Fibroblast of villous mesenchyme (primary cell): ENCODE measurements around the gene RYR2. TPM values are rescaled to one million over a fixed set of nuclear protein-coding genes. Genes with fewer than 3 reads are reported as not detected.

Experiments used
- DNase-seq: peaks from one replicate; pipeline ENCODE4 v3.0.0-alpha.2; 2010; ENCODE audit warnings: low read depth
- H3K4me3 ChIP-seq: 2 replicates; pipeline ENCODE4 v1.5.1; 2011; ENCODE audit warnings: low read depth, mild to moderate bottlenecking, low read length
- total RNA-seq: library from RNA; depleted of rRNA; stranded (reverse); fragments of >200 nt; gene quantifications from 2 replicates; pipeline ENCODE4 v1.2.3, GENCODE V29; 2012
- TF ChIP-seq, protein P1 (sequence below): IDR thresholded peaks from 2 replicates; pipeline ENCODE4 v1.5.1; 2012; ENCODE audit warnings: low read depth, mild to moderate bottlenecking, low read length; ENCODE audit not compliant: insufficient read depth

RYR2 gene
- total RNA-seq, 1 donor: not detected

DNA sequence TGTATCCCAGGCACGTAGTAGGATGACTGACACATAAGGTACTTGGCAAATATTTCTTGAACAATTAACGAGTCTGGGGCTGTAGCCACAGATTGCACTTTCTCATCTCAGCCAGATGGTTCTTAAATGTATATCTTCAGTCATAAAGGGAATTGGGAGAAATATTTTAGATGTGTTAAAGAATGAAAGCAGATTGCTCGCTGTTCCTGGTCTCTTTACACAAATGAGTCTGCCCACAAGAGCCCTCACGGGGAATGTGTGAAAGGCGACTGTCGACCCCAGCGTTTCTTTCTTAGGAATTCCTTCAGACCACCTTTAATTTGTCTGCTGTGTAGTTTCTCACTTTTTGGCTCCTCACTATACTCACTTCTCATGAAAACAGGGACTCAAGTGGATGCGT lies 38.5 kb upstream of the RYR2 start:
- H3K4me3 ChIP-seq: no peak overlapping the region
- no peak for DNase-seq
- TF ChIP-seq, protein P1, sequence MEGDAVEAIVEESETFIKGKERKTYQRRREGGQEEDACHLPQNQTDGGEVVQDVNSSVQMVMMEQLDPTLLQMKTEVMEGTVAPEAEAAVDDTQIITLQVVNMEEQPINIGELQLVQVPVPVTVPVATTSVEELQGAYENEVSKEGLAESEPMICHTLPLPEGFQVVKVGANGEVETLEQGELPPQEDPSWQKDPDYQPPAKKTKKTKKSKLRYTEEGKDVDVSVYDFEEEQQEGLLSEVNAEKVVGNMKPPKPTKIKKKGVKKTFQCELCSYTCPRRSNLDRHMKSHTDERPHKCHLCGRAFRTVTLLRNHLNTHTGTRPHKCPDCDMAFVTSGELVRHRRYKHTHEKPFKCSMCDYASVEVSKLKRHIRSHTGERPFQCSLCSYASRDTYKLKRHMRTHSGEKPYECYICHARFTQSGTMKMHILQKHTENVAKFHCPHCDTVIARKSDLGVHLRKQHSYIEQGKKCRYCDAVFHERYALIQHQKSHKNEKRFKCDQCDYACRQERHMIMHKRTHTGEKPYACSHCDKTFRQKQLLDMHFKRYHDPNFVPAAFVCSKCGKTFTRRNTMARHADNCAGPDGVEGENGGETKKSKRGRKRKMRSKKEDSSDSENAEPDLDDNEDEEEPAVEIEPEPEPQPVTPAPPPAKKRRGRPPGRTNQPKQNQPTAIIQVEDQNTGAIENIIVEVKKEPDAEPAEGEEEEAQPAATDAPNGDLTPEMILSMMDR: no peak

DNA sequence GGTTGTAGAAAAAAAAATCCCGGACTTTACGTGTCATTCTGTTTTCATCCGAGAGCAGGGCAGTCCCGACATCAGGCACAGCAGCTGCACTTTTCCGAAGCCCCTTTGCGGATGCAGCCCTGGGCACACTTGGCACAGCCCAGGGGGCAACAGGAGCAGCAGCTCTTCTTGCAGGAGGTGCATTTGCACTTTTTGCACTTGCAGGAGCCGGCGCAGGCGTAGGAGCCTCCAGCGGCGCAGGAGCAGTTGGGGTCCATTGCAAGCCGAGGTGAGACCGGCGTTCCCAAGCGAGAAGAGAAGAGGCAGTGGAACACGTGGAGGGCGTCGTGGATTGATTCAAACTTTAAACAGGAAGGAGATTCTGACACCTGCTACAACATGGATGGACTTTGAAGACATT lies 37.9 kb upstream of the RYR2 start, which contains the start of gene MT1HL1:
Gene MT1HL1 (minus strand): TSS at position 326 of the 400 bp plus-strand sequence. CDS start 69 bp downstream, at position 257.
- DNase-seq: no peak
- no peak within 1 kb of the TSS for H3K4me3 ChIP-seq
- TF ChIP-seq, protein P1: no peak

DNA sequence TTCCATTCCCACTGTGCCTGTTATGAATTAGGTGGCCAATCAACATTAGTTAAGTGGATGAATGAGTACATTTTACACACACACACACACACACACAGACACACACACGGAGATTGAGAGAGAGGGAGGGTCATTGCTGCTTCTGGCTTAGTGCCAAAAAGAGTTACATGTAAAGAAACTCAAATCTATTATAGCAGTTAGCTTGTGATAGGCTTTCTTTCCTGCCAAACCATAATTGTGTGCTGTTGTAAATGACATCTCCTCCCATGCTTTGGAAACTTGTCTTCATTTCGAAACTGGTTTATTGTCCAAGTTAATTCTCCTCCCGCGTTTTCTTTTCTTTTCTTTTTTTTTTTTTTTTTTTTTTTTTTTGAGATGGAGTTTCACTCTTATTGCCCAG lies 36.3 kb upstream of the RYR2 start:
- TF ChIP-seq, protein P1: no peak
- no peak overlapping the region for H3K4me3 ChIP-seq
- DNase-seq: no peak

DNA sequence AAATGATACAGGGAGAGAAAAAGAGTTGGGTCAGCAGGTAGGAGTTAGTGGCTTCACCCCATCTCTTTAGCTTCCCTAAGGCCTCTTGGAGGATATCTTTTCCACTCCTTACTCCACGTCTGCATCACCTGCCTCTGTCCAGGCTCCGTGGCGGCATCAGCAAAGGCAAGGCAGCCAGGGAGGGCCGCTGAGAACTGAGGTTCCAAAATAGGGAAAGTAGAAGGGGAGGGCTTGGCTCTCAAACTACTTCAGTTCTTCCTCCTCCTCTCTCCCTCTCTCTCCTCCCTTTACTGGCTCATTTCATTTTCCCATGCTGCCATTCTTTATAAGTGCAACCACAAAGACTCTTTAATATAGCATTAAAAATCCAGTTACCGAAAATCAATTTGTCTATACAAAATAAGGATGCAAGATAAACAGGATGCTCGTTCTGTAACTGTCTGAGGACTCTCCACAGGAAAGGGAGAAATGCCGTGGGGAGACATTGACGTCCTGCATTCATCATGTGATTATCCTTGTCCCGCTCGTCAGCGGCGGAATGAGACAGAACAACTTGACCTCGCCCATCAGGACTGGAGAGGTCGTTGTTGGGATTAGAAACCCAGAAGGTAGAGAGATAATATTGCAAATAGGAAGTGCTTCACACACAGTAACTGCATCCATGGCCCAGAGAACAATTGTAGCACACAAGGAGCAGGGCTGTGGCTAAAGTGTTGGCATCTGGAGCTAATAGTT lies 34.7 kb upstream of the RYR2 start:
- TF ChIP-seq, protein P1: no peak
- no peak overlapping the region for H3K4me3 ChIP-seq
- DNase-seq: no peak

DNA sequence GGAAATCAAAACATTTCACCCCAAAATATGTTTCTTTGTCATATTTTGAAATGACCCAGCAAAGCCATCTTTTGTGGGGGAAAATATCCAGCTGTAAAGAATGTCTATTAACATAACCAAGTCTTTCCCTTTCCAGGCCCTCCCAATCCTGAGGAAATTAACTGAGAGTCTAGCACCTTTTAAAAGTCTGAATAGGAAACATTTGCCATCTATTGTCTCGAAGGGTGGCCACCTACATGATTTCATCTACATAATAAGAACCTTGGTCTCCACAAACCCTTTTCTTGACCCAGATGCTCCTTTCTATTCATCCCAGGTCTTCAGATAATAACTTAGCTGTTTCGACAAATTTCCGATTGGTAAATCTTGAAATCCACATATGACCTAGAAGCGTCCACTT lies 32.4 kb upstream of the RYR2 start:
- TF ChIP-seq, protein P1: no peak
- no peak for DNase-seq
- H3K4me3 ChIP-seq: no peak overlapping the region

GRCh38 chr1:237011432-237011831 lies 30.6 kb upstream of the RYR2 start:
- TF ChIP-seq, protein P1: no peak
- DNase-seq: no peak
- no peak overlapping the region for H3K4me3 ChIP-seq

GRCh38 chr1:237012361-237012760 lies 29.6 kb upstream of the RYR2 start:
- DNase-seq: no peak
- TF ChIP-seq, protein P1: no peak
- H3K4me3 ChIP-seq: no peak overlapping the region
